K562 (cell line): ENCODE data around the gene GPR32. TPM values are rescaled to one million over a fixed set of nuclear protein-coding genes. Genes with fewer than 3 reads are reported as not detected.

Experiments used
- C11orf30 ChIP-seq: fragments of 450-650 bp; IDR thresholded peaks from 2 replicates; pipeline ENCODE4 v1.6.1; 2016; ENCODE audit warnings: low read depth, mild to moderate bottlenecking
- CCNT2 ChIP-seq: IDR thresholded peaks from 2 replicates; pipeline ENCODE4 v1.6.1; 2011; ENCODE audit warnings: borderline replicate concordance, low read depth, mild to moderate bottlenecking, moderate library complexity, mixed read lengths, low read length; ENCODE audit not compliant: insufficient read length; ENCODE audit errors: extremely low read depth
- COPS2 ChIP-seq: fragments of 450-650 bp; conservative IDR thresholded peaks from 2 replicates; pipeline ENCODE4 v1.6.1; 2016; ENCODE audit warnings: mild to moderate bottlenecking, moderate library complexity
- ELF1 ChIP-seq: fragments of 200-800 bp; sonication (Bioruptor generic); IDR thresholded peaks from 2 replicates; pipeline ENCODE4 v1.6.1; 2016; ENCODE audit warnings: missing genetic modification characterization, missing compliant biosample characterization
- ERF ChIP-seq: fragments of 450-650 bp; formaldehyde crosslinking; IDR thresholded peaks from 2 replicates; pipeline ENCODE4 v1.4.0; 2020; ENCODE audit warnings: mild to moderate bottlenecking, mixed read lengths
- FIP1L1 ChIP-seq: fragments of 200-400 bp; formaldehyde crosslinking; IDR thresholded peaks from 2 replicates; pipeline ENCODE4 v1.6.1; 2018; ENCODE audit warnings: mild to moderate bottlenecking, low read depth, low read length; ENCODE audit not compliant: poor library complexity, severe bottlenecking
- FOXA3 ChIP-seq, 2 experiments: fragments of 450-650 bp in 1 of 2; sonication (generic) in 1 of 2; formaldehyde crosslinking; IDR thresholded peaks in 1 of 2; conservative IDR thresholded peaks in 1 of 2; 2 replicates each; pipeline versions ENCODE4 v1.4.0 to v1.8.0; 2020 to 2022; ENCODE audit warnings: mild to moderate bottlenecking in 2 of 2, missing genetic modification reagents in 1 of 2
- GABPB1 ChIP-seq: sonication (generic); formaldehyde crosslinking; IDR thresholded peaks from 2 replicates; pipeline ENCODE4 v1.8.0; 2022; ENCODE audit warnings: mild to moderate bottlenecking, missing genetic modification reagents
- HDAC6 ChIP-seq: IDR thresholded peaks from 2 replicates; pipeline ENCODE4 v1.6.1; 2012; ENCODE audit warnings: low read depth, mild to moderate bottlenecking, control low read depth, inconsistent platforms, low read length, moderate library complexity
- HDAC8 ChIP-seq: fragments of 450-650 bp; IDR thresholded peaks from 2 replicates; pipeline ENCODE4 v1.6.1; 2016; ENCODE audit warnings: mild to moderate bottlenecking, missing genetic modification characterization, moderate library complexity, missing compliant biosample characterization
- ZC3H4 ChIP-seq: sonication (generic); formaldehyde crosslinking; IDR thresholded peaks from 2 replicates; pipeline ENCODE4 v1.9.0; 2021; ENCODE audit warnings: missing genetic modification reagents, borderline replicate concordance
- ZEB2 ChIP-seq: fragments of 450-650 bp; IDR thresholded peaks from 2 replicates; pipeline ENCODE4 v1.6.1; 2016
- ZNF384 ChIP-seq: IDR thresholded peaks from 2 replicates; pipeline ENCODE4 v1.6.1; 2012; ENCODE audit warnings: low read depth, low read length, improper control_type of control experiment
- ZNF551 ChIP-seq: fragments of 250-450 bp; sonication (Bioruptor Pico); IDR thresholded peaks from 2 replicates; pipeline ENCODE4 v1.5.0; 2021; ENCODE audit warnings: mild to moderate bottlenecking, moderate library complexity
- polyA plus RNA-seq, 8 experiments: library from polyadenylated mRNA; depleted of rRNA in 4 of 8; stranded (reverse) in 5 of 8; unstranded in 3 of 8; fragments of >200 nt; fragmentation: Nextera tagmentation in 2 of 8; fragmentation: Illumina TruSeq in 1 of 8; extraction: Ambion mirVana in 2 of 8; extraction: Trizol in 1 of 8; gene quantifications; 2 replicates each; pipeline versions ENCODE4 v1.2.1 to v1.2.3, GENCODE V29; 2011 to 2014; ENCODE audit warnings: inconsistent platforms in 1 of 8, missing spikeins in 1 of 8
- total RNA-seq, 7 experiments: library from RNA; depleted of rRNA in 6 of 7; stranded (reverse); fragments of >200 nt in 6 of 7; fragmentation: Illumina TruSeq in 2 of 7; extraction: Trizol in 2 of 7; gene quantifications; 2 replicates each; pipeline versions ENCODE4 v1.2.1 to v1.2.3, GENCODE V29; 2011 to 2021; ENCODE audit warnings: low replicate concordance in 1 of 7
- TF ChIP-seq, protein P1 (sequence below): fragments of 450-650 bp; formaldehyde crosslinking; IDR thresholded peaks from 2 replicates; pipeline ENCODE4 v1.4.0; 2020; ENCODE audit warnings: mild to moderate bottlenecking, mixed read lengths
- TF ChIP-seq, protein P2 (sequence below): fragments of 250-450 bp; sonication (Bioruptor Pico); IDR thresholded peaks from 2 replicates; pipeline ENCODE4 v1.9.0; 2021; ENCODE audit warnings: mild to moderate bottlenecking, inconsistent platforms
- TF ChIP-seq, protein P3 (sequence below): fragments of 450-650 bp; formaldehyde crosslinking; IDR thresholded peaks from 2 replicates; pipeline ENCODE4 v1.4.0; 2020; ENCODE audit warnings: mild to moderate bottlenecking, moderate library complexity
- TF ChIP-seq, protein P4 (sequence below), 2 experiments: IDR thresholded peaks in 1 of 2; conservative IDR thresholded peaks in 1 of 2; 2 replicates each; pipeline ENCODE4 v1.6.1; 2016; ENCODE audit warnings: low read depth in 2 of 2, mild to moderate bottlenecking in 1 of 2, missing compliant biosample characterization in 1 of 2, missing genetic modification characterization in 1 of 2, moderate library complexity in 1 of 2

GPR32 gene
- total and polyA plus RNA-seq, 9 of the 15 experiments (the other 6 are each of a cell fraction or from before 2014, with no cell fraction given) = not detected

DNA sequence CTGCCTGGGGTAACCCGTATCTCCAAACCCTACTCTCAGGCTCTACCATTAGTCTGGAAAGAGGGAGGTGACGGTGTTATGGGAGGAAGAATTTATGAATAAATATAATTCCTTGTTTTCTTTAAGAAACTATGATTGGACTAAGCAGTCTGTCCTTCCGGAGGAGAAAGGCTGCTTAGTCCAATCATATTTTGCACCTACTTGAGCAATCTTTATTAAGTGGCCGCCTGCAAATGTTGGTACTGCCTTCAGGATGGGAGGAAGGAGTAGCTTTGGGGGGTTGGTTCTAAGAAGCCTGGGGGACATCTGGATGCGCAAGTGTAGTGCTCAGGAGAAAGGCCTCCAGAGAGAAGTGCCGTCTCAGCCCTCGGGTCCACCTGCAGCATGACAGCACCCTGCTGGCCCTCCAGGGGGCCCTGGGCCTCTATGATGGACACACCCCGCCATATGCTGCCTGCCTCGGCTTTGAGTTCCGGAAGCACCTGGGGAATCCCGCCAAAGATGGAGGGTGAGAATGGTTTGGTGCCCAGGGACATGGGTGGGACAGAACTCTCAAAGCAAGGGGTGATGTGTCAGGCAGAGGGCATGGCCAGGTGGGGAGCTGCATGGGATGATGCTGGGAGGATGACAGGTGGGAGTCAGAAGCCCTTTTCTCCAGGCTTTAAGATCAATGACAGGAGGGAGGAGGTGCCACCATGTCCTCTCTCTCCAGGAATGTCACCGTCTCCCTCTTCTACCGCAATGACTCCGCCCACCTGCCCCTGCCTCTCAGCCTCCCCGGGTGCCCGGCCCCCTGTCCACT, 24.0 kb downstream of the GPR32 start (continued):
- TF ChIP-seq, protein P1, sequence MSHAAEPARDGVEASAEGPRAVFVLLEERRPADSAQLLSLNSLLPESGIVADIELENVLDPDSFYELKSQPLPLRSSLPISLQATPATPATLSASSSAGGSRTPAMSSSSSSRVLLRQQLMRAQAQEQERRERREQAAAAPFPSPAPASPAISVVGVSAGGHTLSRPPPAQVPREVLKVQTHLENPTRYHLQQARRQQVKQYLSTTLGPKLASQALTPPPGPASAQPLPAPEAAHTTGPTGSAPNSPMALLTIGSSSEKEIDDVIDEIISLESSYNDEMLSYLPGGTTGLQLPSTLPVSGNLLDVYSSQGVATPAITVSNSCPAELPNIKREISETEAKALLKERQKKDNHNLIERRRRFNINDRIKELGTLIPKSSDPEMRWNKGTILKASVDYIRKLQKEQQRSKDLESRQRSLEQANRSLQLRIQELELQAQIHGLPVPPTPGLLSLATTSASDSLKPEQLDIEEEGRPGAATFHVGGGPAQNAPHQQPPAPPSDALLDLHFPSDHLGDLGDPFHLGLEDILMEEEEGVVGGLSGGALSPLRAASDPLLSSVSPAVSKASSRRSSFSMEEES (CRISPR knock-in tag) = no peak
- peak; percentile 59 for TF ChIP-seq GABPB1
- TF ChIP-seq HDAC6 = no peak; the same call in 1 of the 2 replicates
- TF ChIP-seq HDAC8 (tag) = no peak
- TF ChIP-seq, protein P2, sequence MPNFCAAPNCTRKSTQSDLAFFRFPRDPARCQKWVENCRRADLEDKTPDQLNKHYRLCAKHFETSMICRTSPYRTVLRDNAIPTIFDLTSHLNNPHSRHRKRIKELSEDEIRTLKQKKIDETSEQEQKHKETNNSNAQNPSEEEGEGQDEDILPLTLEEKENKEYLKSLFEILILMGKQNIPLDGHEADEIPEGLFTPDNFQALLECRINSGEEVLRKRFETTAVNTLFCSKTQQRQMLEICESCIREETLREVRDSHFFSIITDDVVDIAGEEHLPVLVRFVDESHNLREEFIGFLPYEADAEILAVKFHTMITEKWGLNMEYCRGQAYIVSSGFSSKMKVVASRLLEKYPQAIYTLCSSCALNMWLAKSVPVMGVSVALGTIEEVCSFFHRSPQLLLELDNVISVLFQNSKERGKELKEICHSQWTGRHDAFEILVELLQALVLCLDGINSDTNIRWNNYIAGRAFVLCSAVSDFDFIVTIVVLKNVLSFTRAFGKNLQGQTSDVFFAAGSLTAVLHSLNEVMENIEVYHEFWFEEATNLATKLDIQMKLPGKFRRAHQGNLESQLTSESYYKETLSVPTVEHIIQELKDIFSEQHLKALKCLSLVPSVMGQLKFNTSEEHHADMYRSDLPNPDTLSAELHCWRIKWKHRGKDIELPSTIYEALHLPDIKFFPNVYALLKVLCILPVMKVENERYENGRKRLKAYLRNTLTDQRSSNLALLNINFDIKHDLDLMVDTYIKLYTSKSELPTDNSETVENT = no peak
- no peak for TF ChIP-seq ERF (CRISPR knock-in tag)
- TF ChIP-seq CCNT2 = no peak
- TF ChIP-seq C11orf30 = no peak
- TF ChIP-seq, protein P3, sequence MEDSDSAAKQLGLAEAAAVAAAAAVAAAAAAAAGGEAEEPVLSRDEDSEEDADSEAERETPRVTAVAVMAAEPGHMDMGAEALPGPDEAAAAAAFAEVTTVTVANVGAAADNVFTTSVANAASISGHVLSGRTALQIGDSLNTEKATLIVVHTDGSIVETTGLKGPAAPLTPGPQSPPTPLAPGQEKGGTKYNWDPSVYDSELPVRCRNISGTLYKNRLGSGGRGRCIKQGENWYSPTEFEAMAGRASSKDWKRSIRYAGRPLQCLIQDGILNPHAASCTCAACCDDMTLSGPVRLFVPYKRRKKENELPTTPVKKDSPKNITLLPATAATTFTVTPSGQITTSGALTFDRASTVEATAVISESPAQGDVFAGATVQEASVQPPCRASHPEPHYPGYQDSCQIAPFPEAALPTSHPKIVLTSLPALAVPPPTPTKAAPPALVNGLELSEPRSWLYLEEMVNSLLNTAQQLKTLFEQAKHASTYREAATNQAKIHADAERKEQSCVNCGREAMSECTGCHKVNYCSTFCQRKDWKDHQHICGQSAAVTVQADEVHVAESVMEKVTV (CRISPR knock-in tag) = peak; percentile 27; the same call in 1 of the 2 replicates
- 0 out of 2 replicates have a peak, but pooled peaks have one; percentile 28 for TF ChIP-seq ZEB2
- TF ChIP-seq, protein P4, sequence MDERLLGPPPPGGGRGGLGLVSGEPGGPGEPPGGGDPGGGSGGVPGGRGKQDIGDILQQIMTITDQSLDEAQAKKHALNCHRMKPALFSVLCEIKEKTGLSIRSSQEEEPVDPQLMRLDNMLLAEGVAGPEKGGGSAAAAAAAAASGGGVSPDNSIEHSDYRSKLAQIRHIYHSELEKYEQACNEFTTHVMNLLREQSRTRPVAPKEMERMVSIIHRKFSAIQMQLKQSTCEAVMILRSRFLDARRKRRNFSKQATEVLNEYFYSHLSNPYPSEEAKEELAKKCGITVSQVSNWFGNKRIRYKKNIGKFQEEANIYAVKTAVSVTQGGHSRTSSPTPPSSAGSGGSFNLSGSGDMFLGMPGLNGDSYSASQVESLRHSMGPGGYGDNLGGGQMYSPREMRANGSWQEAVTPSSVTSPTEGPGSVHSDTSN (CRISPR knock-in tag; IDR thresholded peaks at IDR 0.05; ENCODE audit: low read depth) = no peak
- TF ChIP-seq, protein P4 (tag; conservative IDR thresholded peaks at IDR 0.05; ENCODE audit: low read depth) = 0 out of 2 replicates have a peak, but pooled peaks have one; percentile 12
- no peak; a peak in 1 of 4 replicates for TF ChIP-seq FOXA3 (CRISPR knock-in tag; conservative IDR thresholded peaks at IDR 0.05 in 1 of 2, IDR thresholded peaks at IDR 0.05 in 1 of 2)
- no peak for TF ChIP-seq FIP1L1
- TF ChIP-seq ZC3H4 = no peak
- TF ChIP-seq ZNF551 = no peak
- no peak for TF ChIP-seq ZNF384
- no peak for TF ChIP-seq COPS2
- peak; percentile 59 for TF ChIP-seq ELF1 (tag)
